SK-N-SH treated with all-trans-retinoic acid at 6 μM for 48 hours (cell line): Measurements from ENCODE around the gene HLA-DRB5.

Experiments
- ATAC-seq: fragments of 200-7000 bp; cut with Tn5 transposase; 3 replicates; pipeline ENCODE4 v1.9.1; 2020; ENCODE audit warnings: mild to moderate bottlenecking, moderate library complexity
- ARNTL ChIP-seq: fragments of 450-650 bp; formaldehyde crosslinking; IDR thresholded peaks from 2 replicates; pipeline ENCODE4 v1.5.0; 2020; ENCODE audit warnings: low read depth, mild to moderate bottlenecking, moderate library complexity, borderline replicate concordance
- ESRRG ChIP-seq: fragments of 250-450 bp; sonication (Bioruptor Pico); IDR thresholded peaks from 2 replicates; pipeline ENCODE4 v1.6.1; 2021; ENCODE audit warnings: mild to moderate bottlenecking
- GLIS3 ChIP-seq: fragments of 250-450 bp; sonication (Bioruptor Pico); IDR thresholded peaks from 2 replicates; pipeline ENCODE4 v1.5.0; 2020; ENCODE audit warnings: mild to moderate bottlenecking, moderate library complexity
- ISL1 ChIP-seq: fragments of 250-450 bp; sonication (Bioruptor Pico); IDR thresholded peaks from 2 replicates; pipeline ENCODE4 v2.1.2; 2022; ENCODE audit warnings: mild to moderate bottlenecking, moderate library complexity
- PPARA ChIP-seq: fragments of 250-450 bp; sonication (Bioruptor Pico); IDR thresholded peaks from 2 replicates; pipeline ENCODE4 v1.5.0; 2020; ENCODE audit warnings: mild to moderate bottlenecking, borderline replicate concordance
- SNAI2 ChIP-seq: fragments of 250-450 bp; sonication (Bioruptor Pico); IDR thresholded peaks from 2 replicates; pipeline ENCODE4 v1.5.0; 2020; ENCODE audit warnings: mild to moderate bottlenecking, moderate library complexity
- ZC3H10 ChIP-seq: fragments of 250-450 bp; sonication (Bioruptor Pico); IDR thresholded peaks from 2 replicates; pipeline ENCODE4 v1.5.1; 2021; ENCODE audit warnings: mild to moderate bottlenecking, moderate library complexity
- ZFP3 ChIP-seq: fragments of 250-450 bp; sonication (Bioruptor Pico); IDR thresholded peaks from 2 replicates; pipeline ENCODE4 v1.5.0; 2020; ENCODE audit warnings: mild to moderate bottlenecking, moderate library complexity
- TF ChIP-seq, protein P1 (sequence below): fragments of 250-450 bp; sonication (Bioruptor Pico); IDR thresholded peaks from 2 replicates; pipeline ENCODE4 v1.5.0; 2020; ENCODE audit warnings: mild to moderate bottlenecking, moderate library complexity
- TF ChIP-seq, protein P2 (sequence below): fragments of 250-450 bp; sonication (Bioruptor Pico); IDR thresholded peaks from 2 replicates; pipeline ENCODE4 v1.5.1; 2020; ENCODE audit warnings: low read depth, mild to moderate bottlenecking, moderate library complexity
- TF ChIP-seq, protein P3 (sequence below): fragments of 250-450 bp; sonication (Bioruptor Pico); IDR thresholded peaks from 2 replicates; pipeline ENCODE4 v1.5.1; 2021; ENCODE audit warnings: mild to moderate bottlenecking, moderate library complexity
- TF ChIP-seq, protein P4 (sequence below): fragments of 250-450 bp; sonication (Bioruptor Pico); IDR thresholded peaks from 2 replicates; pipeline ENCODE4 v1.8.0; 2021; ENCODE audit warnings: low read depth, mild to moderate bottlenecking, moderate library complexity, borderline replicate concordance

HLA-DRB5 gene

DNA sequence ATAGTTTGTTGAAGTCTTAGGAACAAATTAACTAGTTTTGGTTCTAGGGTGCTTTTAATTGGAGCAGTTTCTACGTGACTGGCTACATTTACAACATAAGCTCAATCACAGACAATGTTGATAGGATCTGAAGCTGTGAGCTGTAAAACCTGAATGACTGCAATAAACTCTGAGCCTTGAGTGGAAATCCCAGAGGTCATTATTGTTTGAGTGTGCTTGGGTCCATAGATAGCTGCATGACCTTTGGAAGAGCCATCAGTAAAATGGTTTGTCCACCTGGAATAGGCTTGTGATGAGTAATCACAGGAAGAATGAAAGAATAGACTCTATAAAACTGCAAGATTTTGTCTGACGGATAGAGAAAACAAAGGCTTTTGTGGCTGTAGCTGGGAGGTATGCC lies 32.9 kb upstream of the HLA-DRB5 start:
- TF ChIP-seq, protein P1, sequence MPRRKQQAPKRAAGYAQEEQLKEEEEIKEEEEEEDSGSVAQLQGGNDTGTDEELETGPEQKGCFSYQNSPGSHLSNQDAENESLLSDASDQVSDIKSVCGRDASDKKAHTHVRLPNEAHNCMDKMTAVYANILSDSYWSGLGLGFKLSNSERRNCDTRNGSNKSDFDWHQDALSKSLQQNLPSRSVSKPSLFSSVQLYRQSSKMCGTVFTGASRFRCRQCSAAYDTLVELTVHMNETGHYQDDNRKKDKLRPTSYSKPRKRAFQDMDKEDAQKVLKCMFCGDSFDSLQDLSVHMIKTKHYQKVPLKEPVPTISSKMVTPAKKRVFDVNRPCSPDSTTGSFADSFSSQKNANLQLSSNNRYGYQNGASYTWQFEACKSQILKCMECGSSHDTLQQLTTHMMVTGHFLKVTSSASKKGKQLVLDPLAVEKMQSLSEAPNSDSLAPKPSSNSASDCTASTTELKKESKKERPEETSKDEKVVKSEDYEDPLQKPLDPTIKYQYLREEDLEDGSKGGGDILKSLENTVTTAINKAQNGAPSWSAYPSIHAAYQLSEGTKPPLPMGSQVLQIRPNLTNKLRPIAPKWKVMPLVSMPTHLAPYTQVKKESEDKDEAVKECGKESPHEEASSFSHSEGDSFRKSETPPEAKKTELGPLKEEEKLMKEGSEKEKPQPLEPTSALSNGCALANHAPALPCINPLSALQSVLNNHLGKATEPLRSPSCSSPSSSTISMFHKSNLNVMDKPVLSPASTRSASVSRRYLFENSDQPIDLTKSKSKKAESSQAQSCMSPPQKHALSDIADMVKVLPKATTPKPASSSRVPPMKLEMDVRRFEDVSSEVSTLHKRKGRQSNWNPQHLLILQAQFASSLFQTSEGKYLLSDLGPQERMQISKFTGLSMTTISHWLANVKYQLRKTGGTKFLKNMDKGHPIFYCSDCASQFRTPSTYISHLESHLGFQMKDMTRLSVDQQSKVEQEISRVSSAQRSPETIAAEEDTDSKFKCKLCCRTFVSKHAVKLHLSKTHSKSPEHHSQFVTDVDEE (CRISPR knock-in tag) = no peak
- no peak for TF ChIP-seq ARNTL (CRISPR knock-in tag)
- no peak for ATAC-seq

DNA sequence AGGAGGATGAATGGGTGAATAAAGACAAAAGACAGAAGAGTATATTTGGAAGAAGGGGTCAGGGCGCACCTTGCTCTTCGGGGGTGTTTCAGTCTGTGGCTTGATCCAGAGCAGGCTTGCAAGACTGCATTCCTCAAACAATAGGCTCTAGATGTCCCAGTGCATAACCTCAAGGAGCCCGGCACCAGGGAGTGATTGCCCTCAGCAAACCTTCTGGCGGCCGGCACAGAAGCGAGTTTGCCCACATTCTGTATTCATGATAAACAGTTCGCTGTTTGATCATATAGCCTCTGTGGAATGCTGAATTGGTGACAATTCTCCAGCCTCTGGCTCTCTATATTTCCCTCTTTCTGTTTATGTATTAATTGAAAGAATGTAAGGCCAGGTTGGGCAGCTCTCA lies 29.7 kb upstream of the HLA-DRB5 start:
- no peak for ATAC-seq
- TF ChIP-seq, protein P2, sequence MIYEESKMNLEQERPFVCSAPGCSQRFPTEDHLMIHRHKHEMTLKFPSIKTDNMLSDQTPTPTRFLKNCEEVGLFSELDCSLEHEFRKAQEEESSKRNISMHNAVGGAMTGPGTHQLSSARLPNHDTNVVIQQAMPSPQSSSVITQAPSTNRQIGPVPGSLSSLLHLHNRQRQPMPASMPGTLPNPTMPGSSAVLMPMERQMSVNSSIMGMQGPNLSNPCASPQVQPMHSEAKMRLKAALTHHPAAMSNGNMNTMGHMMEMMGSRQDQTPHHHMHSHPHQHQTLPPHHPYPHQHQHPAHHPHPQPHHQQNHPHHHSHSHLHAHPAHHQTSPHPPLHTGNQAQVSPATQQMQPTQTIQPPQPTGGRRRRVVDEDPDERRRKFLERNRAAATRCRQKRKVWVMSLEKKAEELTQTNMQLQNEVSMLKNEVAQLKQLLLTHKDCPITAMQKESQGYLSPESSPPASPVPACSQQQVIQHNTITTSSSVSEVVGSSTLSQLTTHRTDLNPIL (CRISPR knock-in tag) = no peak
- TF ChIP-seq, protein P3, sequence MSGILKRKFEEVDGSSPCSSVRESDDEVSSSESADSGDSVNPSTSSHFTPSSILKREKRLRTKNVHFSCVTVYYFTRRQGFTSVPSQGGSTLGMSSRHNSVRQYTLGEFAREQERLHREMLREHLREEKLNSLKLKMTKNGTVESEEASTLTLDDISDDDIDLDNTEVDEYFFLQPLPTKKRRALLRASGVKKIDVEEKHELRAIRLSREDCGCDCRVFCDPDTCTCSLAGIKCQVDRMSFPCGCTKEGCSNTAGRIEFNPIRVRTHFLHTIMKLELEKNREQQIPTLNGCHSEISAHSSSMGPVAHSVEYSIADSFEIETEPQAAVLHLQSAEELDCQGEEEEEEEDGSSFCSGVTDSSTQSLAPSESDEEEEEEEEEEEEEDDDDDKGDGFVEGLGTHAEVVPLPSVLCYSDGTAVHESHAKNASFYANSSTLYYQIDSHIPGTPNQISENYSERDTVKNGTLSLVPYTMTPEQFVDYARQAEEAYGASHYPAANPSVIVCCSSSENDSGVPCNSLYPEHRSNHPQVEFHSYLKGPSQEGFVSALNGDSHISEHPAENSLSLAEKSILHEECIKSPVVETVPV (CRISPR knock-in tag) = no peak
- TF ChIP-seq, protein P4, sequence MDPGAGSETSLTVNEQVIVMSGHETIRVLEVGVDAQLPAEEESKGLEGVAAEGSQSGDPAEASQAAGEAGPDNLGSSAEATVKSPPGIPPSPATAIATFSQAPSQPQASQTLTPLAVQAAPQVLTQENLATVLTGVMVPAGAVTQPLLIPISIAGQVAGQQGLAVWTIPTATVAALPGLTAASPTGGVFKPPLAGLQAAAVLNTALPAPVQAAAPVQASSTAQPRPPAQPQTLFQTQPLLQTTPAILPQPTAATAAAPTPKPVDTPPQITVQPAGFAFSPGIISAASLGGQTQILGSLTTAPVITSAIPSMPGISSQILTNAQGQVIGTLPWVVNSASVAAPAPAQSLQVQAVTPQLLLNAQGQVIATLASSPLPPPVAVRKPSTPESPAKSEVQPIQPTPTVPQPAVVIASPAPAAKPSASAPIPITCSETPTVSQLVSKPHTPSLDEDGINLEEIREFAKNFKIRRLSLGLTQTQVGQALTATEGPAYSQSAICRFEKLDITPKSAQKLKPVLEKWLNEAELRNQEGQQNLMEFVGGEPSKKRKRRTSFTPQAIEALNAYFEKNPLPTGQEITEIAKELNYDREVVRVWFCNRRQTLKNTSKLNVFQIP (CRISPR knock-in tag) = no peak
- TF ChIP-seq SNAI2 = no peak
- no peak for TF ChIP-seq ISL1
- TF ChIP-seq GLIS3 = no peak
- no peak for TF ChIP-seq ZC3H10 (CRISPR knock-in tag)
- TF ChIP-seq PPARA = no peak
- TF ChIP-seq, protein P1 (CRISPR knock-in tag) = no peak
- TF ChIP-seq ESRRG = no peak
- no peak for TF ChIP-seq ZFP3 (CRISPR knock-in tag)

DNA sequence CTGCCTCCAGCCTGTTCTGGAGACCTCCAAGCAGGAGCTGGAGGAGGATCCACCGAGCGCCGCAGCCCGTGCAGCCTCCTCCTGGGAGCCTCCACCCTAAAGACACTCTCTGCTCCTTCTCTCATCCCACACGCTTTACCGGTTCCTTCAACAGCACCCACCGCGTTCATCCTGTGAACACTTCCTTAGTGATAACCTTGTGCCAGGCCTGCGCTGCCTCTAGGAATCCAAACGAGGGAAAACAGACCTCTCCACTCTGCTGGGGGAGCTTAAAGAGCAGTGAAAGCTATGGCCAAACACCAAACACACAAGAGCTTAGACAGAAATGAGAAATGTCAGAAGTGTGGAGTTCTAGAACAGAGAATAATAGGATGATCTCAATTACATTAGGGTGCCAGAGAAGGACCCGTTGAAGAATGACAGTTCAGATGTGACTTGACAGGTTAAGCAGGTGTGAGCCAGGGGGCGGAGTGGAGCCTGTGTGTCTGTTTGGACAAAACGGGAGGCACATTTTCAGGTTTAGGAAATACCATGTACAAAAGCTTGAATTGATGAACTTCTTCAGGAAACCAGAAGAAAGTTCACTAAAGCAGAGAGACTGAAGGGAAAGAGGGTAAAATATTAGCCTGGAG lies 28.5 kb upstream of the HLA-DRB5 start:
- TF ChIP-seq, protein P4 (CRISPR knock-in tag) = no peak
- no peak for TF ChIP-seq SNAI2
- TF ChIP-seq, protein P3 (CRISPR knock-in tag) = no peak
- ATAC-seq = no peak
